ENCODE data around the gene GRID1.

The GRID1 gene

DNA sequence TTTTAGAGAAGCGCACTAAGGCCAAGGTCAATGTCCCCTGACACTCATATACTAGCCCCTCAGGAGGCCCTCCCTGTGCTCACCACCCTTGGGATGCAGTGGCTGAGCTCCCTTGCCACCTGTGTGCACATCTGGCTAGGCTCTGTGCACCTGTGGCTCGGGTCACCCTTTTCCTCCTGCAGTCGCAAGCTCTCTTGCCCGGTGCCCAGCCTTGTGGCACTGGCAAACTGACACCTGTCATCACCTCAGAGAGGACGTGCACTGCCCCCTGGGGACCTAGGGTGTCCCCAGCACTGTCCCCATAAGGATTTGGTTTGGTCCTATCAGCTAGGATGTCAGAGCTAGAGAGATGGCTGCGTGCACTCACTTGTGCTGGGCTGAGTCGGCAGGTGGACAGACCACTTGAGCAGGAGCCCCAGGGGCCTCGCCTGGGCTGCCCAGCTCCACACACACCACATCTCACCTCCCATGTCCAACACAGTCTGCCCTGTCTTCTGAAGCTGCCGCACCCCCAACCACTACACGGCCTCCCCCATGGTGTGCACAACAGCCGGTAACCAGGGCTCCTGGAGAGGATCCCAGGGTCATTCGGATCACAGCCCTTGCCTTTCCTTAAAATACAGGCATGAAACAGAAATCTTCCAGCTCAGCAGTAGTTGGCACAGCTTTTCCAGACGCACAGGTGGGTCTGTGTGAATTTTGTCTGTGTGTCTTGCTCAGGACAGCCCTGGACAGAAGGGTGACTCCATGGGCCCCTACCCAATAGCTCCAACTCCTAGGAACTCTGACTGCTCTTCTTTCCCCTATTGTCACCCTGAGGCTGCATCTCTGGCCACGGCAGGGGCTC is 111.0 kb downstream of the GRID1 start:
- TF ChIP-seq CTCF (IDR thresholded peaks at IDR 0.05; ENCODE audit: insufficient read depth, missing control alignments) = no peak
- FAIRE-seq (no peak), DNase-seq (ENCODE audit: insufficient read length, low spot score) (no peak)

DNA sequence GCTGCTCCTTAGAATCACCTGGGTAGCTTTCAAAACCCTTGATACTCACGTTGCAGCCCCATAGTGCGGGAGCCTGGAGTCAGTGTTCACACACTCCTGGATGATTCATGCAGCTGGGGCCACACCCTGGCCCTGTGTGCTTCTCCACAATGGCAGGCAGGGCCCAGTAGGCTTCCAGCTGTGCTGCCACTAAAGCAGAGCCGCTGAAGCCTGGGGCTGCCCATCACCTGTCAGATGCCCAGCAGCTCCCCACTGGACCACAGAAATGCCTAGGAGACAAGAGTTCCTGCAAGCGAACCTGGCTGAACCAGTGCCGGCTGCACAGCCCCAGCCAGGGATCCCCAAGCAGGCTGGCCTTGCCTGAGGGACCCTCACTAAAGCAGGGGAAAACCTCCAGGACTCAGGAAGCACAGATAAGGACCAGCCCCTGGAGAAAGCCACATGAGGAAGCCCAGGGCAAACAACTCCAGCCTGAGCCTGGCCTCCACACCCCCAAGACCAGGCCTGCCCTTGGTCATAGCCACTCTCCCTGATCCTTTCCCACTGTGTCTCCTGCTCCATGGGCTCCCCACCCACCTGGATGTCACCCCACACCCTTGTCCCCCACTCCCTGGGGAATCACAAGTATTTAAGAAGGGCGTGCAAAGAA is 111.9 kb downstream of the GRID1 start:
- no peak for TF ChIP-seq CTCF (IDR thresholded peaks at IDR 0.05; ENCODE audit: insufficient read depth, missing control alignments)
- no peak for DNase-seq (ENCODE audit: insufficient read length, low spot score)
- FAIRE-seq = no peak

- no peak for TF ChIP-seq CTCF (IDR thresholded peaks at IDR 0.05; ENCODE audit: insufficient read depth, missing control alignments)
- FAIRE-seq (no peak), DNase-seq (ENCODE audit: insufficient read length, low spot score) (no peak)
Measured at GRCh38 chr10:86254081-86254480, 112.5 kb downstream of the GRID1 start.

DNA sequence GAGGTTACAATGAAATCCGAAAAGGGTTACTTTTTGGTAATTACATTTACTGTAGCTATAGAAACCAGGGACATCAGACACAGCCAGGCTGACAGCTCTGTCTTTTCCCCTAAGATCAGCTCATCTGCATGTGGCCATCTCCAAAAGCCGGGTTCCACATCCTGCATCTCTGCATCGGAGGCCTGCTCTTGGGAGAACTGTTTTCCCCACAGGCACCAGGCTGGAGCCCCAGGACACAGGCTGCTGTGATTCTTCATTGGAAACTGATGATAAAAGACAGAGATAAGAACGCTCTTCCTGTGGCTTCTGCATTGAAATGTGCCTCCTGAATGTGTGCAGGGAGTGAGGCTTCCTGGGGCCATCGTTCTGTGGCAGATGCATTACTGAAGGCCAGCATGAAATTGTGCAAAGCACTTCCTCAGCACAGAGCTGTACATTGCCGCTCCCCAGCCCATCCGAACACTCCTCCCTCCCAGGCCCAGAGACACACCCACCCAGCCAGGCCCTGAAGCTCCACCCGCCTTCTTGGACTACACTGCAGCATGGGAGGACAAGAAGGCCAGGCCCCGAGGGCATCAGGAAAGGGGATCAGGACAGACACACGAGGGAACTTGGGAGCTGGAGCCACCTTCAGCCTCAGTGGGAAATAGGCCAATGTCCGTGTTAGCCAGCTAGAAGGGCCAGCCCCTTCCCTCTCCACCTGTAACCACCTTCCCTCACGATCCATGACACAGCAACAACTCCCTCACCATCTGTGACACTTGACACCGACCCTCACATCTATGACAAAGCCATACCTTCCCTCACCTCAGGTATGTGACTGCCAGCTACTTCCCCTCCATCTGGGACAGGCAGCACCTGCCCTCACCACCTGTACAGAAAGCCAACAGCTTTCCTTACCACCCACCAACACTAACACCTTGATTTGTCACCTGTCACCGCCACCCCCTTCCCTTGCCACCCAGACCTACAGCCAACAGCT is 113.2 kb downstream of the GRID1 start:
- FAIRE-seq (no peak), DNase-seq (ENCODE audit: insufficient read length, low spot score) (no peak)
- TF ChIP-seq CTCF (IDR thresholded peaks at IDR 0.05; ENCODE audit: insufficient read depth, missing control alignments) = no peak

DNA sequence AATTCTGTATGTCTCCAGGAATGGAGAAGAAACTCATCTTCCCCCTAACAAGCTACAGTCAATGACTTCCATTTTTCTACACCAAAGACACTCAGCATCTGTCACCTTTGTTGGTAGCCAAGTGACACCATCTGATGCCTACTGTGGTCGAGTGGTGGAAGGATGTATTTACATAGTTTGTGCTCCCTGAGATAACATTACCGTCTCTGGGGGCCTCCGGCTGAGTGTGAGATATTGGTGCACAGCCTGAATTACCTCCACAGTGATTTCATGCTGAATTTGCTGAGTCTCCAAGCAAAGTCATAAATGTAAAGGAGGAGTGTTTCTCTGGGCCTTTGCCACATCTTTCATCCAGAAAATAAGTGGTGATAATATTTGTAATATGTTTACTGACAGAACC is 114.0 kb downstream of the GRID1 start:
- FAIRE-seq (no peak), DNase-seq (ENCODE audit: insufficient read length, low spot score) (no peak)
- TF ChIP-seq CTCF (IDR thresholded peaks at IDR 0.05; ENCODE audit: insufficient read depth, missing control alignments) = no peak

GRCh38 chr10:86252079-86252478 is 114.5 kb downstream of the GRID1 start:
- FAIRE-seq (no peak), DNase-seq (ENCODE audit: insufficient read length, low spot score) (no peak)
- no peak for TF ChIP-seq CTCF (IDR thresholded peaks at IDR 0.05; ENCODE audit: insufficient read depth, missing control alignments)
